ENCODE data around the gene CEP70.
"Not testable (repeated sequence)": the region's sequence is repeated elsewhere in the genome, so short reads cannot be mapped to it uniquely, and the experiment has no call there.

The CEP70 gene

GRCh38 chr3:138497851-138498250, 96.2 kb downstream of the CEP70 start:
- no peak for TF ChIP-seq CTCF (IDR thresholded peaks at IDR 0.05; ENCODE audit: borderline replicate concordance, insufficient read depth, low read depth, low read length)

GRCh38 chr3:138497021-138497420, 97.0 kb downstream of the CEP70 start:
- no peak for TF ChIP-seq CTCF (IDR thresholded peaks at IDR 0.05; ENCODE audit: borderline replicate concordance, insufficient read depth, low read depth, low read length)
- H3K4me3 ChIP-seq (ENCODE audit: low read depth, low read length), result no peak overlapping the region

More at GRCh38 chr3:138497851-138498250, 96.2 kb downstream of the CEP70 start:
- H3K4me3 ChIP-seq (ENCODE audit: low read depth, low read length), result no peak overlapping the region

GRCh38 chr3:138496436-138496835, 97.6 kb downstream of the CEP70 start:
- TF ChIP-seq CTCF (IDR thresholded peaks at IDR 0.05; ENCODE audit: borderline replicate concordance, insufficient read depth, low read depth, low read length), result no peak
- H3K4me3 ChIP-seq (ENCODE audit: low read depth, low read length), result no peak overlapping the region

GRCh38 chr3:138495638-138496037, 98.4 kb downstream of the CEP70 start:
- not testable (repeated sequence) for H3K4me3 ChIP-seq (ENCODE audit: low read depth, low read length)

GRCh38 chr3:138494607-138494929, 99.5 kb downstream of the CEP70 start:
- TF ChIP-seq CTCF (IDR thresholded peaks at IDR 0.05; ENCODE audit: borderline replicate concordance, insufficient read depth, low read depth, low read length), result no peak
- H3K4me3 ChIP-seq (ENCODE audit: low read depth, low read length), result no peak overlapping the region

GRCh38 chr3:138493804-138494606, 100.1 kb downstream of the CEP70 start:
- no peak for TF ChIP-seq CTCF (IDR thresholded peaks at IDR 0.05; ENCODE audit: borderline replicate concordance, insufficient read depth, low read depth, low read length)
- no peak overlapping the region for H3K4me3 ChIP-seq (ENCODE audit: low read depth, low read length)

- no peak for TF ChIP-seq CTCF (IDR thresholded peaks at IDR 0.05; ENCODE audit: borderline replicate concordance, insufficient read depth, low read depth, low read length)
- H3K4me3 ChIP-seq (ENCODE audit: low read depth, low read length), result no peak overlapping the region
These were observed 100.9 kb downstream of the CEP70 start for GRCh38 chr3:138492980-138493675.
